Natural killer cell (primary cell): ENCODE measurements around the gene COL6A5. TPM values are rescaled to one million over a fixed set of nuclear protein-coding genes. Genes with fewer than 3 reads are reported as not detected.

Experiments used
- ATAC-seq, 3 donors: fragments of 150-1000 bp in 2 of 3; fragments of 200-7000 bp in 1 of 3; cut with Tn5 transposase; 1 replicate in 1 of 3; 2 replicates in 2 of 3; pipeline ENCODE4 v1.10.0; 2021; ENCODE audit warnings: mild to moderate bottlenecking in 2 of 3, moderate library complexity in 2 of 3
- DNase-seq, 2 donors: peaks; one replicate each; pipeline versions ENCODE4 v3.0.0 to v3.0.0-alpha.2; 2013 to 2021; ENCODE audit warnings: mixed read lengths in 1 of 2
- H3K27ac ChIP-seq: one replicate; pipeline ENCODE4 v1.5.1; 2013; ENCODE audit warnings: mild to moderate bottlenecking, low read length
- H3K27me3 ChIP-seq: one replicate; pipeline ENCODE4 v1.6.1; 2013; ENCODE audit warnings: low read length; ENCODE audit not compliant: control insufficient read depth, insufficient read depth
- H3K36me3 ChIP-seq: one replicate; pipeline ENCODE4 v1.6.1; 2013; ENCODE audit warnings: low read length; ENCODE audit not compliant: control insufficient read depth, insufficient read depth
- H3K4me1 ChIP-seq: one replicate; pipeline ENCODE4 v1.6.1; 2013; ENCODE audit warnings: low read length; ENCODE audit not compliant: control insufficient read depth, insufficient read depth
- H3K4me3 ChIP-seq: one replicate; pipeline ENCODE4 v1.5.1; 2013; ENCODE audit warnings: low read length
- H3K9me3 ChIP-seq: one replicate; pipeline ENCODE4 v1.6.1; 2013; ENCODE audit warnings: low read length; ENCODE audit not compliant: control insufficient read depth, insufficient read depth
- H3K27ac Mint-ChIP-seq, 2 donors: one replicate each; pipeline ENCODE4 v1.8.0; 2022; ENCODE audit warnings: mild to moderate bottlenecking in 2 of 2, mixed read lengths in 2 of 2, moderate library complexity in 1 of 2
- H3K27me3 Mint-ChIP-seq, 2 donors: one replicate each; pipeline ENCODE4 v1.8.0; 2022; ENCODE audit warnings: low read depth in 2 of 2, mixed read lengths in 2 of 2
- H3K36me3 Mint-ChIP-seq: one replicate; pipeline ENCODE4 v1.8.0; 2022; ENCODE audit warnings: mixed read lengths
- H3K4me1 Mint-ChIP-seq, 2 donors: one replicate each; pipeline ENCODE4 v1.8.0; 2022; ENCODE audit warnings: mixed read lengths in 2 of 2
- H3K4me3 Mint-ChIP-seq: one replicate; pipeline ENCODE4 v1.8.0; 2022; ENCODE audit warnings: mild to moderate bottlenecking, moderate library complexity, mixed read lengths
- H3K9me3 Mint-ChIP-seq, 2 donors: one replicate each; pipeline ENCODE4 v1.8.0; 2022; ENCODE audit warnings: mixed read lengths in 2 of 2
- CTCF ChIP-seq: fragments of 200-600 bp; IDR thresholded peaks from one replicate; pipeline ENCODE4 v1.8.0; 2022; ENCODE audit warnings: antibody characterized with exemption
- WGBS: methylation state at CpG from one replicate; pipeline ENCODE4 v1.1.7; 2013; ENCODE audit warnings: missing lambda C conversion rate; ENCODE audit not compliant: insufficient coverage; 5-methylcytosine and 5-hydroxymethylcytosine counted together
- intact Hi-C: fragments of 100-400 bp; cut with micrococcal nuclease; formaldehyde crosslinking; loops from one replicate; pipeline ENCODE4 v1.14.2; 2022
- total RNA-seq, 4 donors: library from RNA; stranded (reverse); fragments of 120-200 nt in 1 of 4; gene quantifications; one replicate each; pipeline versions ENCODE4 v1.2.3 to v1.2.4, GENCODE V29; 2013 to 2022

The COL6A5 gene
- total RNA-seq, 3 donors from 2014 or later (not counting 1 experiment from before 2014, with no cell fraction given): not detected

DNA sequence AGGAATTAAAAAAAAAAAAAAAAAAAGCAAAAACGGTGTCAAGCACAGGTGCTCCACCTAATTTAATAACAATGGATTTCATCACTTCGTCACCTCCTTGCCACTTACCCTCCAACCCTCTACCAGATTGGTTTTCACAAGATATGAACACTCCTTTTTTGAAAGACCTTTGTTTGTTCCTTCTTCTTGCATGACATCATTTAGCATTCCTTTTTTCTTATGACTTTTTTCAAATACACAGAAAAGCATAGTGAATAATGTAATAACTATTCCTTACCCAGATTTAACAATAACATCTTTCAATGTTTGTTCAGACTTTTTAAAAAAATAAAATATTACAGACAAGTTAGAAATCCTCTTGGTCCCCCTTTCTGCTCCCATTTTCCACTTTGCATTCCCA is 187.8 kb downstream of the COL6A5 start:
- H3K27ac Mint-ChIP-seq: no peak overlapping the region
- no peaks in the 10 kb centered on the region for H3K36me3 ChIP-seq
- no peaks in the 10 kb centered on the region for H3K27me3 ChIP-seq
- DNase-seq (no peak), ATAC-seq (no peak)
- peaks cover 16 to 24% of the 10 kb centered on the region in 2 donors for H3K27me3 Mint-ChIP-seq
- no peak for TF ChIP-seq CTCF
- H3K9me3 ChIP-seq: no peaks in the 10 kb centered on the region
- H3K4me1 Mint-ChIP-seq: no peaks in the 10 kb centered on the region
- no peaks in the 10 kb centered on the region for H3K36me3 Mint-ChIP-seq
- no peak overlapping the region for H3K4me3 Mint-ChIP-seq
- WGBS: 72% methylated on average over 2 of the region's 2 CpGs
- H3K4me1 ChIP-seq: no peaks in the 10 kb centered on the region
- intact Hi-C loops: no loop called here
- H3K27ac ChIP-seq: no peak overlapping the region
- H3K9me3 Mint-ChIP-seq: peaks cover 0 to 2% of the 10 kb centered on the region in 2 donors
- H3K4me3 ChIP-seq: no peak overlapping the region

Other genes starting within 250 kb of the COL6A5 start
- not detected for gene COL6A6, start 171.5 kb downstream of the COL6A5 start, total RNA-seq